IMR-90 (cell line): ENCODE measurements around the gene GADD45A. TPM values are rescaled to one million over a fixed set of nuclear protein-coding genes. Genes with fewer than 3 reads are reported as not detected.
"Not testable (repeated sequence)": the region's sequence is repeated elsewhere in the genome, so short reads cannot be mapped to it uniquely, and the experiment has no call there.

Experiments used
- ATAC-seq: fragments of 200-7000 bp; cut with Tn5 transposase; 2 replicates; pipeline ENCODE4 v1.9.1; 2020; ENCODE audit warnings: low read depth, mild to moderate bottlenecking, moderate library complexity
- BruUV-seq: library from RNA; stranded (reverse); fragments of 400-500 nt; replicated peaks from 2 replicates; lab custom pipeline; 2021; lab: Mats Ljungman, UMichigan
- CTCF ChIA-PET: fragments of 300-600 bp; formaldehyde crosslinking; extraction: SDS; loops from one replicate; lab custom pipeline; 2021; ENCODE audit warnings: antibody characterized with exemption; lab: Yijun Ruan, JAX
- POLR2A ChIA-PET: fragments of 300-600 bp; sonication (Branson Sonifier 250); formaldehyde crosslinking; loops from one replicate; lab custom pipeline; 2022; ENCODE audit warnings: antibody characterized with exemption; ENCODE audit not compliant: unreplicated experiment; lab: Charles Lee
- DNase-seq: peaks from one replicate; pipeline ENCODE4 v3.0.0; 2013
- H2AFZ ChIP-seq: replicated peaks from 2 replicates; pipeline ENCODE3; 2013; ENCODE audit warnings: low read length, mild to moderate bottlenecking; ENCODE audit not compliant: poor library complexity
- H2AK5ac ChIP-seq: 2 replicates; pipeline ENCODE4 v1.6.1; 2013; ENCODE audit warnings: low read depth, low read length, inconsistent platforms
- H2AK9ac ChIP-seq: replicated peaks from 2 replicates; pipeline ENCODE3; 2013; ENCODE audit warnings: mild to moderate bottlenecking, low read depth, low read length, moderate library complexity; ENCODE audit not compliant: poor library complexity
- H2BK120ac ChIP-seq: 2 replicates; pipeline ENCODE4 v1.6.1; 2013; ENCODE audit warnings: low read depth, low read length, inconsistent platforms
- H2BK15ac ChIP-seq: 3 replicates; pipeline ENCODE4 v1.6.1; 2013; ENCODE audit warnings: low read depth, low read length, inconsistent platforms
- H2BK20ac ChIP-seq: 2 replicates; pipeline ENCODE4 v1.6.1; 2013; ENCODE audit warnings: low read depth, mild to moderate bottlenecking, inconsistent platforms, low read length, moderate library complexity
- H2BK5ac ChIP-seq: 2 replicates; pipeline ENCODE4 v1.6.1; 2013; ENCODE audit warnings: mild to moderate bottlenecking, low read depth, low read length, inconsistent platforms; ENCODE audit not compliant: poor library complexity, severe bottlenecking
- H3K14ac ChIP-seq: replicated peaks from 2 replicates; pipeline ENCODE4 v1.6.1; 2013; ENCODE audit warnings: low read depth, low read length, inconsistent platforms
- H3K18ac ChIP-seq: 2 replicates; pipeline ENCODE4 v1.6.1; 2013; ENCODE audit warnings: low read depth, low read length, control low read depth
- H3K23ac ChIP-seq: 2 replicates; pipeline ENCODE4 v1.6.1; 2013; ENCODE audit warnings: low read depth, low read length, inconsistent platforms
- H3K27ac ChIP-seq: 2 replicates; pipeline ENCODE4 v1.5.1; 2013; ENCODE audit warnings: mild to moderate bottlenecking, control low read depth, low read length; ENCODE audit not compliant: insufficient read depth
- H3K27me3 ChIP-seq: 2 replicates; pipeline ENCODE4 v1.6.1; 2013; ENCODE audit warnings: low read length; ENCODE audit not compliant: control insufficient read depth, insufficient read depth
- H3K36me3 ChIP-seq: 2 replicates; pipeline ENCODE4 v1.6.1; 2013; ENCODE audit warnings: low read length, mixed read lengths; ENCODE audit not compliant: control insufficient read depth, insufficient read depth
- H3K4ac ChIP-seq: 2 replicates; pipeline ENCODE4 v1.6.1; 2013; ENCODE audit warnings: low read depth, low read length, inconsistent platforms
- H3K4me1 ChIP-seq: 2 replicates; pipeline ENCODE4 v1.6.1; 2013; ENCODE audit warnings: low read length, mixed read lengths; ENCODE audit not compliant: control insufficient read depth, insufficient read depth
- H3K4me2 ChIP-seq: 2 replicates; pipeline ENCODE4 v1.6.1; 2013; ENCODE audit warnings: low read depth, mild to moderate bottlenecking, control low read depth, low read length, moderate library complexity
- H3K4me3 ChIP-seq: 2 replicates; pipeline ENCODE4 v1.5.1; 2013; ENCODE audit warnings: low read depth, mild to moderate bottlenecking, control low read depth, low read length, moderate library complexity; ENCODE audit not compliant: insufficient read depth
- H3K56ac ChIP-seq: 2 replicates; pipeline ENCODE4 v1.6.1; 2013; ENCODE audit warnings: low read length, inconsistent platforms; ENCODE audit not compliant: insufficient read depth; ENCODE audit errors: extremely low read depth
- H3K79me1 ChIP-seq, 2 experiments: 2 replicates each; pipeline ENCODE4 v1.6.1; 2013; ENCODE audit warnings: low read length in 2 of 2, inconsistent platforms in 1 of 2, low read depth in 1 of 2
- H3K9ac ChIP-seq: 2 replicates; pipeline ENCODE4 v1.6.1; 2013; ENCODE audit warnings: low read depth, low read length, control low read depth
- H3K9me1 ChIP-seq: 2 replicates; pipeline ENCODE4 v1.6.1; 2013; ENCODE audit warnings: low read length, inconsistent platforms; ENCODE audit not compliant: insufficient read depth
- H3K9me3 ChIP-seq: 2 replicates; pipeline ENCODE4 v1.6.1; 2013; ENCODE audit warnings: low read length; ENCODE audit not compliant: control insufficient read depth, insufficient read depth
- H4K20me1 ChIP-seq: 2 replicates; pipeline ENCODE4 v1.6.1; 2013; ENCODE audit warnings: low read length, inconsistent platforms; ENCODE audit not compliant: insufficient read depth
- H4K5ac ChIP-seq: 2 replicates; pipeline ENCODE4 v1.6.1; 2013; ENCODE audit warnings: mild to moderate bottlenecking, low read depth, low read length, control low read depth
- H4K8ac ChIP-seq, 2 experiments: 2 replicates each; pipeline ENCODE4 v1.6.1; 2013; ENCODE audit warnings: low read depth in 2 of 2, low read length in 2 of 2, control low read depth in 1 of 2, inconsistent platforms in 1 of 2
- H4K91ac ChIP-seq: 2 replicates; pipeline ENCODE4 v1.6.1; 2013; ENCODE audit warnings: low read depth, low read length, inconsistent platforms; ENCODE audit not compliant: insufficient read depth
- WGBS, 2 experiments: methylation state at CpG; one replicate each; pipeline versions ENCODE4 v1.1.5 to v1.1.7; 2013; ENCODE audit warnings: missing lambda C conversion rate in 2 of 2; ENCODE audit not compliant: insufficient read length in 1 of 2; ENCODE audit errors: extremely low coverage in 2 of 2; 5-methylcytosine and 5-hydroxymethylcytosine counted together
- dilution Hi-C: fragments of 300-500 bp; cut with HindIII; formaldehyde crosslinking; loops from one replicate; pipeline ENCODE4 v1.14.3; 2018; ENCODE audit warnings: low sequenced_read_pairs; ENCODE audit not compliant: unreplicated experiment
- in situ Hi-C: fragments of 300-500 bp; cut with MboI; formaldehyde crosslinking; loops from 3 replicates; pipeline ENCODE4 v1.14.3; 2019; ENCODE audit warnings: low sequenced_read_pairs, inconsistent platforms, mixed read lengths
- intact Hi-C: fragments of 100-400 bp; cut with micrococcal nuclease; formaldehyde crosslinking; loops from 2 replicates; pipeline ENCODE4 v1.10.0; 2022
- polyA plus RNA-seq, 3 experiments: library from polyadenylated mRNA; depleted of rRNA; stranded (reverse); fragments of >200 nt; gene quantifications; 2 replicates each; pipeline ENCODE4 v1.2.3, GENCODE V29; 2012; ENCODE audit warnings: low replicate concordance in 1 of 3
- total RNA-seq: library from RNA; depleted of rRNA; stranded (reverse); fragments of >200 nt; gene quantifications from 2 replicates; pipeline ENCODE4 v1.2.3, GENCODE V29; 2012

Gene GADD45A
- total and polyA plus RNA-seq, 2 of the 4 experiments (the other 2 are of a cell fraction): 10.9 to 114 TPM

GRCh38 chr1:67657152-67657551 lies 27.8 kb upstream of the GADD45A start:
- H3K4me1 ChIP-seq, H3K9me3 ChIP-seq, POLR2A ChIA-PET, H2BK5ac ChIP-seq, H3K56ac ChIP-seq, H3K9ac ChIP-seq, H2AK5ac ChIP-seq, H4K91ac ChIP-seq, H2AK9ac ChIP-seq, H3K14ac ChIP-seq, H4K5ac ChIP-seq, H3K9me1 ChIP-seq, H3K79me1 ChIP-seq, H3K18ac ChIP-seq, H2BK20ac ChIP-seq, dilution Hi-C loops, H2BK120ac ChIP-seq, H3K27me3 ChIP-seq, intact Hi-C loops, H3K4me3 ChIP-seq, in situ Hi-C loops, ATAC-seq, H3K4me2 ChIP-seq, H3K4ac ChIP-seq, H4K20me1 ChIP-seq, H2AFZ ChIP-seq, DNase-seq, H3K27ac ChIP-seq, H3K36me3 ChIP-seq, BruUV-seq, H3K23ac ChIP-seq, H4K8ac ChIP-seq, H2BK15ac ChIP-seq: not testable (repeated sequence)
- no CpG with 5 or more reads among the region's 1 CpG for WGBS, 2 experiments
- CTCF ChIA-PET: interaction anchor here (0.5 kb wide), 1 partner anchor 10 kb away, joined by 3 read pairs; no protein-coding TSS in a partner anchor
